NK-92 treated with Interleukin-12 subunit alpha and Interleukin-12 subunit beta, amount 100 ng/mL, for 24 hours (cell line): ENCODE results near the gene ITGB6.

Experiments
- DNase-seq: peaks from one replicate; lab custom pipeline; 2025; lab: John Stamatoyannopoulos, UW

Gene ITGB6

DNA sequence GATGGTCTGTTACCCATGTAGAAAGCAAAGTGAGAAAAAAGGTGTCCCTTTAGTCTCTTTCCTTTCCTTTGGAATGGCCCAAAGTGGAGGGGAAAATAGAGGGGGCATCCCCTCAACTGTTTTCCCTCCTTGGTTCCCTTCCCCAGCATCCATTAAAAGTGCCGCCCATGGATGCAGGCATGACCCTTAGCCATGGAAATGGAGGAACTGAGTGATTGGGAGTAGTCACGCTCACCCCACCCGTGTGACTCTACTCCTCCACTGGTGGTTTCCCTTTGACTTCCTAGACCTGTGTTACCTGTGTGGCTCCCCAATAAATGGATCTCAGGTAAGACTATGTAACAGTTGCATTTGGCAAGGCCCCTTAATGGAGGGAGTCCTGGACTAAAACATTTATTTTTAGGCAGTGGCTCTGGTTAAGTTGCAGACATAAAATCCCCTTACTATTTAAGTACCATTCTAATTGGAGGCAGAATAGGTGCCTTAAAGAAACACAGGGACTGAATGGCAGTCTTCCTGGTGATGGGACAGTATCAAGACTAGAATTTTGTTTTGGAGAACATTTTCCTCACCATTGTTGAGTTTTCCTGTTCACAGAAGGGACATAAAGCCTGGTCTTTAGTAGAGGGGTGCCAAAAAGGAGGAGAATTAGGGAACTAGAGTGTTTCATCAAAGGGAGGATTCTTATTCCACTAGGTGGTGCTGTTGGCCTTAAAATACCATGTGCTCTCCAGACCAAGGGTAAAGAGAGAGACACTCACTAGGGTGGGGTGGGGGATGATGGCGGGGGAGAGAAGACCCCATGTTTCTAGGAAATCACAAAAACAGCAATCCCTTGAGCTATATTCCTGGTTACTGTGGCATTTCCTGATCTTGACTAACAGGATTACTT is 112.0 kb downstream of the ITGB6 start:
- no peak for DNase-seq

- DNase-seq, result no peak
Measured at GRCh38 chr2:160085662-160086061, 114.4 kb downstream of the ITGB6 start.

DNA sequence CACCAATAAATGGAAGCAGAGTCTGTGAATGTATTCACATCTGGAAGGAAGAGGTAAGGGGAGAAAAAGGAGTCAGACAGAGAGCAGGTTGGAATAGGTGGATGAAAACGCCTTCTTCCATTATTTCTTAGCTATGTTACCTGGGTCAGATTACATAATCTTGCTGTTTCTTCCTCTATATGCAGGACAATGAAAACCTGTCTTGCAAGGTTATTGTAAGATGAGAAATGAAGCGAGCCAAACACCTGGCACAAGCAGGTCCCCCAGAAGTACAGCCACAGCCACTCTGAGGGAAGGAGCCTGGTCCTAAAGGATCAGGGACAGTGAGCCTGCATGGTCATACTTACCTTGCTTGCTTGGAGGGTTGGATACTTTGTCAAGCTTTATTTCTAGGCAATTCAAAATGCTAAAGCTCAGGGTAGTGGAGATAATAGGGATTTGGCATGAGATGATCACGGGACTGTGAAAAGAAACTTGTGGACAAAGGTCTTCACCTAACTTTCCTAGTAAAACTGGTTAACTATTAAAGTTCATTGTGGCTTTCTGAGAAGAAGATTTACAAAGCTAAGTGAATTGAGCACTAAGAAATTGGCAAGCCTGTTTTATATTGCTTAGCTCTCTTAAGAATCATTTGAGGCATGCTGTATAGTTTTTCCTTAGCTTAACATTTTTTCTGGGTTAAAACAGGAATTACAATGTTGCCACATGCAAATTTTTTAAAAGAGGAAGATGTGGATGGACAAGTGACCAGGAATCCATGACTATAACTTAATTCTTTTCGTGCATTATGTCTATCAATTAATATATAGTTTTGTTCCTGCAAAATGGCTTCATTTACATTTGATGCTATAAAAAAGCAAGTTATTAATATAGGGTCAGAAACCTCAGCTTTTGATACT is 121.9 kb downstream of the ITGB6 start:
- DNase-seq, result no peak

- DNase-seq, result no peak
Measured at GRCh38 chr2:160076914-160077313, 123.2 kb downstream of the ITGB6 start.

- DNase-seq, result no peak
Measured at GRCh38 chr2:160076241-160076640, 123.8 kb downstream of the ITGB6 start.

- DNase-seq, result no peak
Measured at GRCh38 chr2:160075171-160075570, 124.9 kb downstream of the ITGB6 start.

GRCh38 chr2:160073284-160073888 is 126.7 kb downstream of the ITGB6 start:
- DNase-seq, result no peak

DNA sequence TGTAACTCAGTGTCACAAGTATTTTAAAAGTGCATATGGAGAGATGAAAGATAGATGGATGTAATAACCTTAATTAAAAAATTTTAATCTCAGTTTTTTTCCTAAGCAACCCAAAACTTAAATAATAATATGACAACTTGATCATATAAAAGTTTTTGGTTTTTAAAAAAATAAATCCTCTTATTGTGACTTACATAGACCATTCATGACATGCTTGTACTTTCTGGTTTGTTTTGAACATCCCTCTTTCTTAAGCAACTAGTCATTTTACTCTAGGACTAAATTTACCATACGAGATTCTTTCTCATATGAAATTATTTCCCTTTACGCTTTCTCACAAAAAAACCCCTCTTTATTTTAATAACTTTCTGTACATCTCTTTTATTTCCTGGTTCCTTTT is 131.2 kb downstream of the ITGB6 start:
- no peak for DNase-seq

DNA sequence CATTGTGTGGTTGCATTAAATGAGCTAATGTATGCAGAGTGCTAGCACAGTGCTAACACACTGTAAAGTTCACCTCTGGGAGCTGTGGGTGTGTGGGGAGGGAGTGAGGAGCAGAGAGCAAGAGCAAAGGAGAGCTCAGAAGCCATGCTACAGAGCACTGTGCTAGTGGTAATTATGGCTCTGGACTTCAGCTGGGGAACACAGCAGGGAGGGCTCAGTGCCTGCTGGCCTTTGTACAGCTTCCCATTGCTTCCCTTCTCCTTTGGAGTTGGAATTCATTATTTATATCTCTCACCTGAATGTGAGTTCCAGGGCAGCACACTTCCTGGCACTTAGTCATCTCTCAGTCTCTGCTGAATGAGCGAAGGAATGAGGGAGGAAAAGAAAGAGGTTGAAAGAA is 135.2 kb downstream of the ITGB6 start:
- DNase-seq, result no peak

- DNase-seq, result no peak
Measured at GRCh38 chr2:160063879-160064612, 136.0 kb downstream of the ITGB6 start.

- DNase-seq, result no peak
Measured at GRCh38 chr2:160063271-160063670, 136.8 kb downstream of the ITGB6 start.

GRCh38 chr2:160062292-160063005 is 137.6 kb downstream of the ITGB6 start, which contains the start of gene PLA2R1:
TSS of gene PLA2R1 (minus strand) at chr2:160062615. CDS start at chr2:160062403, 212 bp downstream.
- no peak for DNase-seq

DNA sequence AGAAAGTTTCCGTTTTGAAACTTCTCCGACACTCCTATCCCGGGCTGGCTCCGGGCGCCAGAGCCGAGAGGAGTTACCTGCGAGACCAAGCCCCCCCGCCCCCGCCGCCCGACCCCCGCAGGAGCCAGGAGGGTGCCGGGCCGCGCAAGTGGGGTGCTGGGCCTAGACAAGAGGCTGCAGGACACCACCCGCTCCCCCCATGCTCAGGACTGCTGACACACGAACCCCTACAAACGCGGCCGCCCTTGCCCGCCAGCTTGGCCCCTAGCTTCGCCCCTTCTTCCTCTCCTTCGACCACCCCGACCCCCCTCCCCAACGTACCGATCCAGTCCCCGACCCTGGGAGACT is 138.2 kb downstream of the ITGB6 start:
- DNase-seq, result no peak

DNA sequence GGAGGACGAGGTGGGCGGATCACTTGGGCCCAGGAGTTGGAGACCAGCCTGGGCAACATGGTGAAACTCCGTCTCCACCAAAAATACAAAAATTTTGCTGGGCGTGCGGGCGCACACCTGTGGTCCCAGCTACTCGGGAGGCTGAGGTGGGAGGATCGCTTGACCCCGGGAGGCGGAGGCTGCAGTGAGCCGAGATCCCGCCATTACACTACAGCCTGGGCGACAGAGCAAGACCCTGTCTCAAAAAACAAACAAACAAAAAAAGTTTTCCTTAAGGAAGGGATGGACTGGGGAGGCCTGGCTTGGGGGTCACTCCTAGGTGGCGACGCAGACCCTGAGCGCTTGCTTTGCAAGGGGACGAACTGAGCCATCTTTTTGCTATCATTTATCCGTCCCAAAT is 138.5 kb downstream of the ITGB6 start:
- no peak for DNase-seq

DNA sequence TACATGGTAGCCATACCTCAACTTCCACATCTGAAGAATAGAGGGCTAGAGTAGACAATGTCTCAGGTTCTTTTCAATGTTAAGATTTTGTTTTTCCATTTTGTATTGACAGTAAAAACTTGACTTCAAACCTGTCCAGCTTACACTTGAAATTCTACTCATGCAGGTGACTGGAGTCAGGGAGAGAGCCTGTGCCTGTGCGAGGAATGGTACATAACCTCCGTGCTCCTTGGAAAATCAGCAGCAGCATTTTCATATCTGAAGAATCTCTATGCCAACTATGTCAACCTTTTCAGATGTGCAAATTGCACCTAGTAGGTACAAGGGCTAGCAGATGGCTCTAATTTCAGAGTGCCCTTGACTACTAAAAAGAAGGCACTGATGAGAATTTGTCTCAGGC is 139.8 kb downstream of the ITGB6 start:
- DNase-seq, result no peak

DNA sequence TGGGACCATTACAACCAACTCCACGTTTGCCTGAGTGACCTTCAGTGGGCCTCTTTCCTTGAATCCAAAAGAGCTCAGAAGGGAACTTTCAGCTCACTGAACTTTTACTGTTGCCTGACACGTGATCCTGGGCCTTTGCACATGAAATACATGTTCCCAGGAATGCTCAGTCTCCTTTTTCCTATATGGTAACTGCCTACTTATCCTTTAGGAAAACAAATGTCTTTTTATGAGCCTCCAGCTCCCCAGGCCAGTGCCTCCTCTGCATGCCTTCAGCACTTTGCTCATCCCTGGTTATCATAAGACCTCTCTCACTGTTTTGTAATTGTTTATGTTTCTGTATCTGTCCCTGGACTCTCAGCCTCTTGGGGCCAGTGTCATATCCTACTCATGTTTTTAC is 142.7 kb downstream of the ITGB6 start:
- DNase-seq, result no peak

DNA sequence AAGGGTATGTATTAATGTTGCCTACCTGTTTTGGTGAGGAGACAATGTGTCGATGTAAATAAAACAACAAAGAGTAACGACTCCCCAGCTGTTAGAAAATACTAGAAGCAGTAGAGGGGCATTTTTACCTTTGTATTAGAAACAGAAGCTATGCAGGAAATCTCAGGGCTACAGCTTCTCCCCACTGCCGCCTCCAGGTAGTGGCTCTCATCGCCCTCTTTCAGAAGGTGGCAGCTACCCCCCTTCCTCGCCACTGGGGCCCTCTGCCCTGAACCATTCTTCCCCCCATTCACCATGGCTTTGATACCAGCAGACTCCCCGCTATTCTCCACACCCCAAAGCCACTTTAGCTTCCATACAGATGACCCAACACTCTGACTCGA is 144.4 kb downstream of the ITGB6 start:
- DNase-seq, result no peak

GRCh38 chr2:160054984-160055725 is 144.9 kb downstream of the ITGB6 start:
- DNase-seq, result no peak

DNA sequence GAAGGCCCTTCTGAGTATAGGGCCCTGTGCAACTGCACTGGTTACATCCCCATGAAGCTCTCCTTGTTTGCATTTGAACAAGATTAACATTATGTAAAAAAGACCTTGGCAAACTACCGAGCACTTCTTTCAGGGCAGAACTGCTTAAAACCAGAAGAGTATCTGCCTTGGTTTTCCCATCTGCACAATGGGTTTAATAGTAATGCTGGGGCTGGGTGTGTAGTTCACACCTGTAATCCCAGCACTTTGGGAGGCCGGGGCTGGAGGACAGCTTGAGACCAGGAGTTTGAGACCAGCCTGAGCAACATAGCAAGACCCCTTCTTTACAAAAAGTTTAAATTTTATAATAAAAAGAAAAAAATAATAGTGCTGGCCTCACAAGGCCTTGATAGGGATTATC is 146.1 kb downstream of the ITGB6 start:
- DNase-seq, result no peak

- DNase-seq, result no peak
Measured at GRCh38 chr2:160052531-160052930, 147.5 kb downstream of the ITGB6 start.
